ENCODE measurements around the gene MMP25.

DNA sequence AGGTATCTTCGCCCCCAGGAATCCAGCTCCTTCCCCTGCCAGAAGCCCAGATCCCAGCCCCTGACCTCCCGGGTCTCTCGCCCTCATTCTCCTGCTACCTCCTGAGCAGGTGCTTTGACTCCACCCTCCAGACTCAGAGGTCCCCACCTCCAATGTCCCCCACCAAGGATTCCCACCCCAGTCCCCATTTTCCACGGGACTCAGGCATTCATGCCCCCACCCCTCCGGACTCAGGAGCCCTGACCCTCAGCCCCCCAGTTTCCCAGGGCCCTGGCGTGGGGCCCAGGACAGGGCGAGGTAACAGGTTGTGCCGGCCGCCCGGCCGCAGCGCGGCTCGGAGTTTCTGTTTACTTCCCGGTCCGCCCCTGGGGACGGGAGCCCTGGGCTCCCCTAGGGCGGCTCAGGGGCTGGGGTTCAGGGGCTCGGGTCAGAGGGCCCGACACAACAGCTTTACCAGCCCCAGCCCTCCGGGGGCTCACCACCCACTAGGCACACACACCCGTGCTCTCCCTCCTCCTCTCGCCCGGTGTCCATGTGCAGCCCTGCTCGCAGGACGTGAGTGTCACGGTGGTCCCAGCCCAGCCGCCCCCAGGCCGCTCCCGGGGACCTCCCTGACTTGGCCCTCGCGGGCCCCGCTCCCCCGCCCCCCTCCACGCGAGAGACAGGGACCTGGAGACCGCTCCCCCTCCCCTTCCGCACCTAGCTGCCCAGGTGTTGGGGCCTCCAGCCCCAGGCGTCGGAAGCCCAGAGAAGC lies 10.2 kb upstream of the MMP25 start:
- no peak for TF ChIP-seq CTCF (IDR thresholded peaks at IDR 0.05)
- TF ChIP-seq POLR2A (IDR thresholded peaks at IDR 0.05): no peak
